SK-N-SH treated with all-trans-retinoic acid at 6 μM for 48 hours (cell line): Measurements from ENCODE around the gene ADGRG6.

Source experiments
- BACH2 ChIP-seq: fragments of 250-450 bp; sonication (Bioruptor Pico); IDR thresholded peaks from 2 replicates; pipeline ENCODE4 v1.9.0; 2021; ENCODE audit warnings: mild to moderate bottlenecking, borderline replicate concordance
- RARB ChIP-seq: fragments of 250-450 bp; sonication (Bioruptor Pico); IDR thresholded peaks from 2 replicates; pipeline ENCODE4 v1.8.0; 2021; ENCODE audit warnings: mild to moderate bottlenecking, moderate library complexity
- SNAI2 ChIP-seq: fragments of 250-450 bp; sonication (Bioruptor Pico); IDR thresholded peaks from 2 replicates; pipeline ENCODE4 v1.5.0; 2020; ENCODE audit warnings: mild to moderate bottlenecking, moderate library complexity
- TCF4 ChIP-seq: fragments of 250-450 bp; sonication (Bioruptor Pico); IDR thresholded peaks from 2 replicates; pipeline ENCODE4 v1.8.0; 2021; ENCODE audit warnings: mild to moderate bottlenecking, moderate library complexity, borderline replicate concordance
- ZFP30 ChIP-seq: fragments of 450-650 bp; formaldehyde crosslinking; IDR thresholded peaks from 2 replicates; pipeline ENCODE4 v1.5.0; 2022; ENCODE audit warnings: mild to moderate bottlenecking, moderate library complexity
- ZNF8 ChIP-seq: fragments of 450-650 bp; formaldehyde crosslinking; IDR thresholded peaks from 2 replicates; pipeline ENCODE4 v1.5.0; 2020; ENCODE audit warnings: mild to moderate bottlenecking, moderate library complexity
- TF ChIP-seq, protein P1 (sequence below): fragments of 250-450 bp; sonication (Bioruptor Pico); IDR thresholded peaks from 2 replicates; pipeline ENCODE4 v1.8.0; 2020; ENCODE audit warnings: mild to moderate bottlenecking, moderate library complexity, borderline replicate concordance

DNA sequence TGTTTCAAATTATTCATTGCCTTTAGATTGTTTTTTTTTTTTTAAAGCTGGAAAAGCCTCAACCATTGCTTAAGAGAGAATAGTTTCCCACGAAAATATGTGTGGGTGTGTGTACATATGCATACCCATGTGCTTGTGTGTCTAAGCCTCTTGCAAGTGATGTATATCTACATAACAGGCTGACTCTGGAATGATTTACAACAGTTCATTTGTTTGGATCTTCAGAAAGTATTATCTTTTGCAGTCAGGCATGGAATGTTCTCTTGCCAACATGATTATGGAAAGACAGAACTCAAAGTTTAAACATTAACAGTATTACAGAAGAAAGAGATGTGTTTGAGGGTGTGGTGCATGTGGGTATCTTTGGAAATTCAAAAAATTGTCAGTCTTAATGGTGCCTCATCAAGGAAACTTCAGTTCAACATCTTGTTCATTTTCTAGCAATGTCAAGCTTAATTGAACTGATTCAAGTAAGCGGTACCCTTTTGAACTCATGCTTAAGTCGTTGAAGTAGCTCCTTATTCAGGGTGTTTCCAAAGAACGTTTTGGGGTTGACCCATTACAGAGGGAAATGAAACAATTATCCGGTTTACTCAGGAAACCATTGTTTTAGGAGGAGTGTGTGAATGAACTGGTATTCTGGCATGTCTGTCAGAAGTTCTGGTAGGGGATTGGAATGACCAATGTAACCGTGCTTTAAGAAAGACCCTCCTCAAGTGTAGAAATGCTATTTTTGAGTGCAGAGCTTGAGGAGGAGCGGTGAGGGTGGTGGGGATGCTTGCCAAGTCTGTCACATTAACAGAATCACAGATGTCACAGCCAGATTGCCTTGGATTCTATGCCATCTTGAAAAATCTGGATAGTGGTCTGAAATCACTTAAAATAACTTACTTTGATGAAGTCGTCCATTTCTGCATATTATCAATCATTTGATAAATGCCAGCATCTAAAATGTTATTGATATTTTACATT, 60.3 kb downstream of the ADGRG6 start:
- no peak for TF ChIP-seq ZFP30 (CRISPR knock-in tag)
- no peak for TF ChIP-seq SNAI2 (CRISPR knock-in tag)
- TF ChIP-seq TCF4 (CRISPR knock-in tag) = no peak
- no peak for TF ChIP-seq RARB (CRISPR knock-in tag)
- TF ChIP-seq ZNF8 = no peak
- TF ChIP-seq, protein P1, sequence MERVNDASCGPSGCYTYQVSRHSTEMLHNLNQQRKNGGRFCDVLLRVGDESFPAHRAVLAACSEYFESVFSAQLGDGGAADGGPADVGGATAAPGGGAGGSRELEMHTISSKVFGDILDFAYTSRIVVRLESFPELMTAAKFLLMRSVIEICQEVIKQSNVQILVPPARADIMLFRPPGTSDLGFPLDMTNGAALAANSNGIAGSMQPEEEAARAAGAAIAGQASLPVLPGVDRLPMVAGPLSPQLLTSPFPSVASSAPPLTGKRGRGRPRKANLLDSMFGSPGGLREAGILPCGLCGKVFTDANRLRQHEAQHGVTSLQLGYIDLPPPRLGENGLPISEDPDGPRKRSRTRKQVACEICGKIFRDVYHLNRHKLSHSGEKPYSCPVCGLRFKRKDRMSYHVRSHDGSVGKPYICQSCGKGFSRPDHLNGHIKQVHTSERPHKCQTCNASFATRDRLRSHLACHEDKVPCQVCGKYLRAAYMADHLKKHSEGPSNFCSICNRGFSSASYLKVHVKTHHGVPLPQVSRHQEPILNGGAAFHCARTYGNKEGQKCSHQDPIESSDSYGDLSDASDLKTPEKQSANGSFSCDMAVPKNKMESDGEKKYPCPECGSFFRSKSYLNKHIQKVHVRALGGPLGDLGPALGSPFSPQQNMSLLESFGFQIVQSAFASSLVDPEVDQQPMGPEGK (CRISPR knock-in tag) = no peak
- no peak for TF ChIP-seq BACH2 (CRISPR knock-in tag)
